22Rv1 (cell line): ENCODE data around the gene RTL1.

ENCODE experiments used
- H3K27ac ChIP-seq: fragments of 450-650 bp; 2 replicates; pipeline ENCODE4 v1.5.1; 2017
- ZFX ChIP-seq: fragments of 450-650 bp; IDR thresholded peaks from 2 replicates; pipeline ENCODE4 v1.6.1; 2017; ENCODE audit warnings: antibody characterized with exemption, borderline replicate concordance
- TF ChIP-seq, protein P1 (sequence below): fragments of 450-650 bp; IDR thresholded peaks from 2 replicates; pipeline ENCODE4 v1.5.1; 2017; ENCODE audit warnings: mild to moderate bottlenecking

Gene RTL1

DNA sequence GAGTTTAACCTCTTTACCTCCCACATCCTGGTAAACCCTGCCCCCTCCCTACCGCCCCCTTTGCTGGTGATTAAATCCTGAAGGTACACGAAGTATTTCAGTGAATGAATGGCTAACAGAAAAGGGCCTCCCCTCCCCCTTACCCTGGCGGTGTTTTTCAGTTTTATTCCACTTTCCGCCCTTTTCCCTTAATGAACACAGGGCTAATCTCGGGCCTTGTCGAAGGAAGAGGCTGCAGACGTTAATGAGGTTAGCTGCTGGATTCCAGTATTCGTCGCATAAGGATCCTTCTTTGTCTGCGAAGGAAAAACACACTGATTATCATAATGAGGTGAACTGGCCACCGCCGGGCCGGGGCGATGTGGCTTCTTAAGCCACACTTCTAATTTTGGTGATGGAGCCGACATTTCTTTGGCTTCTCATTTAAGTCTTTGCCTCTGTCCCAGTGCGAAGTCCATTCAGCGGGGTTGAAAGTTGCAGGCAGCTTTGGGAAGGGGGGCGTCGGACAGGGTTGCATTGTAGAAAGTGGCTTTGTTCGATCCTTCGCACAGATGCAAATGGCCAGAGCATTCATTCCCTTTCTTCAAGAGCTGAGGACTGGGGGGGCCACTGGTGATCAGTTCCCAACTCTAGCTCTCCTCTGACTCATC lies 71.1 kb downstream of the RTL1 start:
- no peak overlapping the region for H3K27ac ChIP-seq
- TF ChIP-seq, protein P1, sequence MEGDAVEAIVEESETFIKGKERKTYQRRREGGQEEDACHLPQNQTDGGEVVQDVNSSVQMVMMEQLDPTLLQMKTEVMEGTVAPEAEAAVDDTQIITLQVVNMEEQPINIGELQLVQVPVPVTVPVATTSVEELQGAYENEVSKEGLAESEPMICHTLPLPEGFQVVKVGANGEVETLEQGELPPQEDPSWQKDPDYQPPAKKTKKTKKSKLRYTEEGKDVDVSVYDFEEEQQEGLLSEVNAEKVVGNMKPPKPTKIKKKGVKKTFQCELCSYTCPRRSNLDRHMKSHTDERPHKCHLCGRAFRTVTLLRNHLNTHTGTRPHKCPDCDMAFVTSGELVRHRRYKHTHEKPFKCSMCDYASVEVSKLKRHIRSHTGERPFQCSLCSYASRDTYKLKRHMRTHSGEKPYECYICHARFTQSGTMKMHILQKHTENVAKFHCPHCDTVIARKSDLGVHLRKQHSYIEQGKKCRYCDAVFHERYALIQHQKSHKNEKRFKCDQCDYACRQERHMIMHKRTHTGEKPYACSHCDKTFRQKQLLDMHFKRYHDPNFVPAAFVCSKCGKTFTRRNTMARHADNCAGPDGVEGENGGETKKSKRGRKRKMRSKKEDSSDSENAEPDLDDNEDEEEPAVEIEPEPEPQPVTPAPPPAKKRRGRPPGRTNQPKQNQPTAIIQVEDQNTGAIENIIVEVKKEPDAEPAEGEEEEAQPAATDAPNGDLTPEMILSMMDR: no peak
- no peak for TF ChIP-seq ZFX

DNA sequence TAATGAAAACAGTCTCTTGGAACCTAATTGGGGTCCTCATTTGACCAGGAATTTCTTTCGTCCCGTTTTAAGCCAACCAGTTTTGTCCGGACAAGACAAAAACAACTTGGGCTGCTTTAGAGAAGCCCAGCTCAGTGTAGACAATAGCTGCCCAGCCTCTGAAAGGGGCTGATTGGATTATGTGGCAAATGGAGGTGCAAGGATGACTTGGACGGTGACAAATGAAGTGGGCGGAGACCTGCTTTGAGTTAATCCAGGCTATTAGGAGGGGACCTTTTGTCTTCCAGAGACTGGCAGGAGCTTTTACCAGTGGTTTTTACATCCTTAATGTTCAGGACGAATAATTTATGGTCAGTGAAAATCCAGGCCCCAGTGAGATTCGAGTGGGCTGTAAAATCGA lies 72.8 kb downstream of the RTL1 start:
- H3K27ac ChIP-seq: no peak overlapping the region
- no peak for TF ChIP-seq ZFX
- TF ChIP-seq, protein P1: no peak
